ENCODE results near the gene PRPF6. TPM values are rescaled to one million over a fixed set of nuclear protein-coding genes. Genes with fewer than 3 reads are reported as not detected.
"Not testable (repeated sequence)": the region's sequence is repeated elsewhere in the genome, so short reads cannot be mapped to it uniquely, and the experiment has no call there.

Gene PRPF6
- total and polyA plus RNA-seq, 2 of the 13 experiments (the other 11 are each of a cell fraction or from before 2014, with no cell fraction given): 63.7 to 101 TPM

- TF ChIP-seq, protein P1, sequence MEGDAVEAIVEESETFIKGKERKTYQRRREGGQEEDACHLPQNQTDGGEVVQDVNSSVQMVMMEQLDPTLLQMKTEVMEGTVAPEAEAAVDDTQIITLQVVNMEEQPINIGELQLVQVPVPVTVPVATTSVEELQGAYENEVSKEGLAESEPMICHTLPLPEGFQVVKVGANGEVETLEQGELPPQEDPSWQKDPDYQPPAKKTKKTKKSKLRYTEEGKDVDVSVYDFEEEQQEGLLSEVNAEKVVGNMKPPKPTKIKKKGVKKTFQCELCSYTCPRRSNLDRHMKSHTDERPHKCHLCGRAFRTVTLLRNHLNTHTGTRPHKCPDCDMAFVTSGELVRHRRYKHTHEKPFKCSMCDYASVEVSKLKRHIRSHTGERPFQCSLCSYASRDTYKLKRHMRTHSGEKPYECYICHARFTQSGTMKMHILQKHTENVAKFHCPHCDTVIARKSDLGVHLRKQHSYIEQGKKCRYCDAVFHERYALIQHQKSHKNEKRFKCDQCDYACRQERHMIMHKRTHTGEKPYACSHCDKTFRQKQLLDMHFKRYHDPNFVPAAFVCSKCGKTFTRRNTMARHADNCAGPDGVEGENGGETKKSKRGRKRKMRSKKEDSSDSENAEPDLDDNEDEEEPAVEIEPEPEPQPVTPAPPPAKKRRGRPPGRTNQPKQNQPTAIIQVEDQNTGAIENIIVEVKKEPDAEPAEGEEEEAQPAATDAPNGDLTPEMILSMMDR (CRISPR knock-in tag; IDR thresholded peaks at IDR 0.05): 0 out of 2 replicates have a peak, but pooled peaks have one; percentile 5
- 0 out of 2 replicates have a peak, but pooled peaks have one; percentile 28 for TF ChIP-seq NFIB (CRISPR knock-in tag; IDR thresholded peaks at IDR 0.05; ENCODE audit: borderline replicate concordance)
- no peak for TF ChIP-seq AHDC1 (CRISPR knock-in tag; IDR thresholded peaks at IDR 0.05; ENCODE audit: borderline replicate concordance)
- 0 out of 2 replicates have a peak, but pooled peaks have one; percentile 41 for TF ChIP-seq ZNF605 (CRISPR knock-in tag; IDR thresholded peaks at IDR 0.05)
These were observed 6.3 kb upstream of the PRPF6 start (continued) for GRCh38 chr20:63974402-63975200.

GRCh38 chr20:63976511-63976910 lies 4.4 kb upstream of the PRPF6 start:
- H3K27me3 ChIP-seq (ENCODE audit: control insufficient read depth in 1 of 2, insufficient read depth in 2 of 2, low read length in 2 of 2); ATAC-seq; H3K4me2 ChIP-seq (ENCODE audit: low read depth, low read length); H3K36me3 ChIP-seq (replicated peaks in 1 of 2; ENCODE audit: control insufficient read depth in 1 of 2, insufficient read depth in 2 of 2, low read length in 2 of 2); CTCF ChIA-PET (ENCODE audit: low intra/inter-chr PET ratio, low total read pairs); POLR2A ChIA-PET; intact Hi-C loops (cut with micrococcal nuclease; ENCODE audit: unreplicated experiment); H3K79me2 ChIP-seq (ENCODE audit: insufficient read depth, low read length); H3K4me3 ChIP-seq (replicated peaks in 1 of 3; ENCODE audit: insufficient read depth in 1 of 3, low read depth in 2 of 3, low read length in 3 of 3); DNase-seq (ENCODE audit: low spot score); H2AFZ ChIP-seq (ENCODE audit: low read length); H3K9ac ChIP-seq (ENCODE audit: insufficient read depth, low read depth, low read length); H4K20me1 ChIP-seq (ENCODE audit: insufficient read depth, low read length); BruUV-seq (replicated peaks); H3K27ac ChIP-seq (ENCODE audit: extremely low read length, insufficient read depth, low read length); FAIRE-seq; H3K9me3 ChIP-seq (ENCODE audit: low read length): not testable (repeated sequence)
- WGBS (ENCODE audit: low lambda C conversion rate): 96% methylated on average over 7 of the region's 7 CpGs
- peaks cover 46% of the 10 kb centered on the region for H3K4me1 ChIP-seq (ENCODE audit: insufficient read depth, low read length)
- in situ Hi-C loops (cut with HindIII; ENCODE audit: extremely low pct_ligation_motif_present, low pct_unique_long_range_greater_than_20kb): loop anchor here (5.0 kb wide), 1 partner anchor 81 kb away; no protein-coding TSS in a partner anchor

Data from HepG2 (cell line).